H1 (cell line): Measurements from ENCODE around the gene CLEC10A. TPM values are rescaled to one million over a fixed set of nuclear protein-coding genes. Genes with fewer than 3 reads are reported as not detected.

Experiments
- CBX5 ChIP-seq: fragments of 300-800, 300-1000 bp; sonication (generic); IDR thresholded peaks from 2 replicates; pipeline ENCODE4 v1.7.1; 2016; ENCODE audit warnings: antibody characterized with exemption, low read length, low read depth
- CBX8 ChIP-seq: fragments of 300-800, 300-1000 bp; sonication (generic); IDR thresholded peaks from 2 replicates; pipeline ENCODE4 v1.7.1; 2016; ENCODE audit warnings: low read depth, low read length, borderline replicate concordance
- RBBP5 ChIP-seq: IDR thresholded peaks from 2 replicates; pipeline ENCODE4 v1.7.1; 2012; ENCODE audit warnings: low read depth, mild to moderate bottlenecking, inconsistent platforms, low read length, moderate library complexity, borderline replicate concordance
- SIRT6 ChIP-seq: IDR thresholded peaks from one replicate; pipeline ENCODE4 v1.7.1; 2012; ENCODE audit warnings: low read length, inconsistent platforms
- SP4 ChIP-seq: IDR thresholded peaks from 2 replicates; pipeline ENCODE4 v1.6.1; 2012; ENCODE audit warnings: low read length, inconsistent platforms
- SUZ12 ChIP-seq: fragments of 200-600 bp; sonication (generic); IDR thresholded peaks from 2 replicates; pipeline ENCODE4 v1.6.1; 2012; ENCODE audit warnings: mild to moderate bottlenecking, inconsistent platforms, low read length, moderate library complexity, mixed read lengths
- TAF7 ChIP-seq: optimal IDR thresholded peaks from 2 replicates; pipeline ENCODE3; 2011; ENCODE audit warnings: low read depth, mild to moderate bottlenecking, inconsistent platforms, low read length, moderate library complexity, borderline replicate concordance
- TCF12 ChIP-seq: IDR thresholded peaks from 2 replicates; pipeline ENCODE4 v1.6.1; 2011; ENCODE audit warnings: low read depth, mild to moderate bottlenecking, low read length
- polyA plus RNA-seq, 7 experiments: library from polyadenylated mRNA; depleted of rRNA in 3 of 7; stranded (reverse) in 5 of 7; unstranded in 2 of 7; fragments of >200 nt in 5 of 7; fragments of 200-250 nt in 2 of 7; gene quantifications; 1 replicate in 5 of 7; 2 replicates in 1 of 7; 4 replicates in 1 of 7; pipeline versions ENCODE4 v1.2.1 to v1.2.3, GENCODE V29; 2011 to 2013; ENCODE audit warnings: missing spikeins in 2 of 7, mixed read lengths in 2 of 7
- total RNA-seq: library from RNA; stranded (reverse); fragmentation: NEBNext Ultra II Directional; extraction: Animal tissue kit (Norgen Biotek cat#: 25700); gene quantifications from 2 replicates; pipeline ENCODE4 v1.2.1, GENCODE V29; 2021
- TF ChIP-seq, protein P1 (sequence below): fragments of 300-600 bp; sonication (generic); IDR thresholded peaks from 2 replicates; pipeline ENCODE4 v1.7.1; 2012; ENCODE audit warnings: low read length, moderate library complexity, mild to moderate bottlenecking, inconsistent platforms; ENCODE audit not compliant: insufficient replicate concordance
- TF ChIP-seq, protein P2 (sequence below): IDR thresholded peaks from 2 replicates; pipeline ENCODE4 v1.6.1; 2012; ENCODE audit warnings: inconsistent platforms

Gene CLEC10A
- total and polyA plus RNA-seq, 2 of the 8 experiments (the other 6 are each of a cell fraction or from before 2014, with no cell fraction given): not detected

- TF ChIP-seq, protein P1, sequence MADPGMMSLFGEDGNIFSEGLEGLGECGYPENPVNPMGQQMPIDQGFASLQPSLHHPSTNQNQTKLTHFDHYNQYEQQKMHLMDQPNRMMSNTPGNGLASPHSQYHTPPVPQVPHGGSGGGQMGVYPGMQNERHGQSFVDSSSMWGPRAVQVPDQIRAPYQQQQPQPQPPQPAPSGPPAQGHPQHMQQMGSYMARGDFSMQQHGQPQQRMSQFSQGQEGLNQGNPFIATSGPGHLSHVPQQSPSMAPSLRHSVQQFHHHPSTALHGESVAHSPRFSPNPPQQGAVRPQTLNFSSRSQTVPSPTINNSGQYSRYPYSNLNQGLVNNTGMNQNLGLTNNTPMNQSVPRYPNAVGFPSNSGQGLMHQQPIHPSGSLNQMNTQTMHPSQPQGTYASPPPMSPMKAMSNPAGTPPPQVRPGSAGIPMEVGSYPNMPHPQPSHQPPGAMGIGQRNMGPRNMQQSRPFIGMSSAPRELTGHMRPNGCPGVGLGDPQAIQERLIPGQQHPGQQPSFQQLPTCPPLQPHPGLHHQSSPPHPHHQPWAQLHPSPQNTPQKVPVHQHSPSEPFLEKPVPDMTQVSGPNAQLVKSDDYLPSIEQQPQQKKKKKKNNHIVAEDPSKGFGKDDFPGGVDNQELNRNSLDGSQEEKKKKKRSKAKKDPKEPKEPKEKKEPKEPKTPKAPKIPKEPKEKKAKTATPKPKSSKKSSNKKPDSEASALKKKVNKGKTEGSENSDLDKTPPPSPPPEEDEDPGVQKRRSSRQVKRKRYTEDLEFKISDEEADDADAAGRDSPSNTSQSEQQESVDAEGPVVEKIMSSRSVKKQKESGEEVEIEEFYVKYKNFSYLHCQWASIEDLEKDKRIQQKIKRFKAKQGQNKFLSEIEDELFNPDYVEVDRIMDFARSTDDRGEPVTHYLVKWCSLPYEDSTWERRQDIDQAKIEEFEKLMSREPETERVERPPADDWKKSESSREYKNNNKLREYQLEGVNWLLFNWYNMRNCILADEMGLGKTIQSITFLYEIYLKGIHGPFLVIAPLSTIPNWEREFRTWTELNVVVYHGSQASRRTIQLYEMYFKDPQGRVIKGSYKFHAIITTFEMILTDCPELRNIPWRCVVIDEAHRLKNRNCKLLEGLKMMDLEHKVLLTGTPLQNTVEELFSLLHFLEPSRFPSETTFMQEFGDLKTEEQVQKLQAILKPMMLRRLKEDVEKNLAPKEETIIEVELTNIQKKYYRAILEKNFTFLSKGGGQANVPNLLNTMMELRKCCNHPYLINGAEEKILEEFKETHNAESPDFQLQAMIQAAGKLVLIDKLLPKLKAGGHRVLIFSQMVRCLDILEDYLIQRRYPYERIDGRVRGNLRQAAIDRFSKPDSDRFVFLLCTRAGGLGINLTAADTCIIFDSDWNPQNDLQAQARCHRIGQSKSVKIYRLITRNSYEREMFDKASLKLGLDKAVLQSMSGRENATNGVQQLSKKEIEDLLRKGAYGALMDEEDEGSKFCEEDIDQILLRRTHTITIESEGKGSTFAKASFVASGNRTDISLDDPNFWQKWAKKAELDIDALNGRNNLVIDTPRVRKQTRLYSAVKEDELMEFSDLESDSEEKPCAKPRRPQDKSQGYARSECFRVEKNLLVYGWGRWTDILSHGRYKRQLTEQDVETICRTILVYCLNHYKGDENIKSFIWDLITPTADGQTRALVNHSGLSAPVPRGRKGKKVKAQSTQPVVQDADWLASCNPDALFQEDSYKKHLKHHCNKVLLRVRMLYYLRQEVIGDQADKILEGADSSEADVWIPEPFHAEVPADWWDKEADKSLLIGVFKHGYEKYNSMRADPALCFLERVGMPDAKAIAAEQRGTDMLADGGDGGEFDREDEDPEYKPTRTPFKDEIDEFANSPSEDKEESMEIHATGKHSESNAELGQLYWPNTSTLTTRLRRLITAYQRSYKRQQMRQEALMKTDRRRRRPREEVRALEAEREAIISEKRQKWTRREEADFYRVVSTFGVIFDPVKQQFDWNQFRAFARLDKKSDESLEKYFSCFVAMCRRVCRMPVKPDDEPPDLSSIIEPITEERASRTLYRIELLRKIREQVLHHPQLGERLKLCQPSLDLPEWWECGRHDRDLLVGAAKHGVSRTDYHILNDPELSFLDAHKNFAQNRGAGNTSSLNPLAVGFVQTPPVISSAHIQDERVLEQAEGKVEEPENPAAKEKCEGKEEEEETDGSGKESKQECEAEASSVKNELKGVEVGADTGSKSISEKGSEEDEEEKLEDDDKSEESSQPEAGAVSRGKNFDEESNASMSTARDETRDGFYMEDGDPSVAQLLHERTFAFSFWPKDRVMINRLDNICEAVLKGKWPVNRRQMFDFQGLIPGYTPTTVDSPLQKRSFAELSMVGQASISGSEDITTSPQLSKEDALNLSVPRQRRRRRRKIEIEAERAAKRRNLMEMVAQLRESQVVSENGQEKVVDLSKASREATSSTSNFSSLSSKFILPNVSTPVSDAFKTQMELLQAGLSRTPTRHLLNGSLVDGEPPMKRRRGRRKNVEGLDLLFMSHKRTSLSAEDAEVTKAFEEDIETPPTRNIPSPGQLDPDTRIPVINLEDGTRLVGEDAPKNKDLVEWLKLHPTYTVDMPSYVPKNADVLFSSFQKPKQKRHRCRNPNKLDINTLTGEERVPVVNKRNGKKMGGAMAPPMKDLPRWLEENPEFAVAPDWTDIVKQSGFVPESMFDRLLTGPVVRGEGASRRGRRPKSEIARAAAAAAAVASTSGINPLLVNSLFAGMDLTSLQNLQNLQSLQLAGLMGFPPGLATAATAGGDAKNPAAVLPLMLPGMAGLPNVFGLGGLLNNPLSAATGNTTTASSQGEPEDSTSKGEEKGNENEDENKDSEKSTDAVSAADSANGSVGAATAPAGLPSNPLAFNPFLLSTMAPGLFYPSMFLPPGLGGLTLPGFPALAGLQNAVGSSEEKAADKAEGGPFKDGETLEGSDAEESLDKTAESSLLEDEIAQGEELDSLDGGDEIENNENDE: no peak
- TF ChIP-seq TCF12: no peak
- no peak for TF ChIP-seq SUZ12
- no peak for TF ChIP-seq TAF7
- no peak for TF ChIP-seq CBX8
- TF ChIP-seq SP4: no peak
- TF ChIP-seq, protein P2, sequence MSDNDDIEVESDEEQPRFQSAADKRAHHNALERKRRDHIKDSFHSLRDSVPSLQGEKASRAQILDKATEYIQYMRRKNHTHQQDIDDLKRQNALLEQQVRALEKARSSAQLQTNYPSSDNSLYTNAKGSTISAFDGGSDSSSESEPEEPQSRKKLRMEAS: no peak
- TF ChIP-seq RBBP5: no peak
- no peak for TF ChIP-seq SIRT6
- TF ChIP-seq CBX5: no peak
These were observed 23.7 kb downstream of the CLEC10A start (continued) for GRCh38 chr17:7056386-7056785.
